SK-N-SH (cell line): ENCODE results near the gene KLF3. TPM values are rescaled to one million over a fixed set of nuclear protein-coding genes. Genes with fewer than 3 reads are reported as not detected.

ENCODE experiments used
- CTCF ChIA-PET: fragments of 300-600, 350-600 bp; formaldehyde crosslinking; extraction: SDS; loops from one replicate; lab custom pipeline; 2021; lab: Yijun Ruan, JAX
- POLR2A ChIA-PET: fragments of 350-600 bp; sonication (Branson Sonifier 250); formaldehyde crosslinking; extraction: SDS; loops from one replicate; lab custom pipeline; 2020; ENCODE audit warnings: antibody characterized with exemption, inconsistent platforms; lab: Yijun Ruan, JAX
- DNase-seq: peaks from one replicate; pipeline ENCODE4 v3.0.0; 2012
- H2AFZ ChIP-seq: fragments of 200-600 bp; sonication (generic); 2 replicates; pipeline ENCODE4 v1.8.1; 2016; ENCODE audit warnings: antibody characterized with exemption, mild to moderate bottlenecking, low read depth
- H3F3A ChIP-seq: fragments of 200-600 bp; sonication (generic); replicated peaks from 2 replicates; pipeline ENCODE3; 2016; ENCODE audit warnings: antibody characterized with exemption, mild to moderate bottlenecking; ENCODE audit not compliant: insufficient read depth
- H3K27ac ChIP-seq, 2 experiments: fragments of 200-500 bp in 1 of 2; fragments of 200-600 bp in 1 of 2; sonication (Bioruptor generic) in 1 of 2; sonication (generic), shearing (Covaris generic) in 1 of 2; 2 replicates each; pipeline versions ENCODE4 v1.5.1 to v1.6.1; 2014 to 2016; ENCODE audit warnings: low read depth in 2 of 2, inconsistent platforms in 1 of 2, low read length in 1 of 2, mild to moderate bottlenecking in 1 of 2, mixed read lengths in 1 of 2
- H3K27me3 ChIP-seq: fragments of 200-600 bp; sonication (generic), shearing (Covaris generic); 2 replicates; pipeline ENCODE4 v1.6.1; 2016; ENCODE audit warnings: mixed run types; ENCODE audit not compliant: insufficient read depth
- H3K36me3 ChIP-seq, 2 experiments: fragments of 200-500 bp in 1 of 2; fragments of 200-600 bp in 1 of 2; sonication (Bioruptor generic) in 1 of 2; sonication (generic) in 1 of 2; replicated peaks in 1 of 2; 2 replicates each; pipeline versions ENCODE3 to v1.5.1; 2014 to 2016; ENCODE audit warnings: low read length in 1 of 2, mild to moderate bottlenecking in 1 of 2; ENCODE audit not compliant: insufficient read depth in 2 of 2, control insufficient read depth in 1 of 2
- H3K4me1 ChIP-seq, 2 experiments: fragments of 200-500 bp in 1 of 2; fragments of 200-600 bp in 1 of 2; sonication (Bioruptor generic) in 1 of 2; sonication (generic), shearing (Covaris generic) in 1 of 2; 2 replicates each; pipeline versions ENCODE4 v1.5.1 to v1.6.1; 2014 to 2016; ENCODE audit warnings: low read depth in 1 of 2, low read length in 1 of 2, mixed run types in 1 of 2; ENCODE audit not compliant: insufficient read depth in 2 of 2, control insufficient read depth in 1 of 2
- H3K4me2 ChIP-seq: fragments of 200-600 bp; sonication (generic), shearing (Covaris generic); 2 replicates; pipeline ENCODE4 v1.6.1; 2017; ENCODE audit warnings: mixed run types
- H3K4me3 ChIP-seq, 2 experiments: fragments of 200-500 bp in 1 of 2; fragments of 200-600 bp in 1 of 2; sonication (Bioruptor generic) in 1 of 2; sonication (generic), shearing (Covaris generic) in 1 of 2; 2 replicates each; pipeline versions ENCODE4 v1.5.1 to v1.8.1; 2014 to 2016; ENCODE audit warnings: low read depth in 2 of 2, inconsistent platforms in 1 of 2, low read length in 1 of 2, mild to moderate bottlenecking in 1 of 2, mixed read lengths in 1 of 2, moderate library complexity in 1 of 2
- H3K79me2 ChIP-seq: fragments of 200-600 bp; sonication (generic); 2 replicates; pipeline ENCODE4 v1.8.1; 2017; ENCODE audit warnings: mild to moderate bottlenecking; ENCODE audit not compliant: insufficient read depth
- H3K9ac ChIP-seq: fragments of 200-600 bp; sonication (generic); 2 replicates; pipeline ENCODE4 v1.6.1; 2017; ENCODE audit warnings: mixed run types
- H3K9me2 ChIP-seq: fragments of 200-600 bp; sonication (generic); 2 replicates; pipeline ENCODE4 v1.6.1; 2017; ENCODE audit warnings: mixed run types
- H3K9me3 ChIP-seq: fragments of 200-600 bp; sonication (generic); 2 replicates; pipeline ENCODE4 v1.6.1; 2017; ENCODE audit warnings: mixed run types, mild to moderate bottlenecking, moderate library complexity
- H4K20me1 ChIP-seq: fragments of 200-600 bp; sonication (generic); 2 replicates; pipeline ENCODE4 v1.6.1; 2017; ENCODE audit warnings: mild to moderate bottlenecking, mixed run types; ENCODE audit not compliant: insufficient read depth
- CHD2 ChIP-seq: fragments of 150-350 bp; IDR thresholded peaks from 2 replicates; pipeline ENCODE4 v1.6.1; 2018; ENCODE audit warnings: low read length; ENCODE audit not compliant: partially characterized antibody
- EZH2phosphoT487 ChIP-seq: fragments of 200-600 bp; sonication (generic); IDR thresholded peaks from 2 replicates; pipeline ENCODE4 v1.6.1; 2017; ENCODE audit warnings: low read depth, mixed run types, mild to moderate bottlenecking, antibody characterized with exemption, moderate library complexity, borderline replicate concordance
- FOSL2 ChIP-seq: IDR thresholded peaks from 2 replicates; pipeline ENCODE4 v1.4.0; 2012; ENCODE audit warnings: low read depth, mild to moderate bottlenecking, moderate library complexity, borderline replicate concordance
- FOXJ3 ChIP-seq: sonication (generic); formaldehyde crosslinking; IDR thresholded peaks from 2 replicates; pipeline ENCODE4 v1.5.1; 2020; ENCODE audit warnings: mild to moderate bottlenecking, missing genetic modification reagents
- FOXM1 ChIP-seq: IDR thresholded peaks from 2 replicates; pipeline ENCODE4 v1.4.0; 2012; ENCODE audit warnings: low read depth, mild to moderate bottlenecking
- GABPA ChIP-seq: IDR thresholded peaks from 2 replicates; pipeline ENCODE4 v1.4.0; 2012; ENCODE audit warnings: low read depth, mild to moderate bottlenecking
- GATA2 ChIP-seq: sonication (generic); formaldehyde crosslinking; IDR thresholded peaks from 2 replicates; pipeline ENCODE4 v1.5.0; 2020; ENCODE audit warnings: mild to moderate bottlenecking, missing genetic modification reagents
- MEF2A ChIP-seq: IDR thresholded peaks from 2 replicates; pipeline ENCODE4 v1.4.0; 2012; ENCODE audit warnings: low read depth, borderline replicate concordance
- NRF1 ChIP-seq: IDR thresholded peaks from 2 replicates; pipeline ENCODE4 v1.6.1; 2012; ENCODE audit warnings: low read depth, mild to moderate bottlenecking, low read length
- POLR2AphosphoS5 ChIP-seq: IDR thresholded peaks from 2 replicates; pipeline ENCODE4 v1.6.1; 2012; ENCODE audit warnings: low read depth, low read length
- RAD21 ChIP-seq: IDR thresholded peaks from 2 replicates; pipeline ENCODE4 v1.6.1; 2012; ENCODE audit warnings: mild to moderate bottlenecking, low read length
- RCOR1 ChIP-seq: fragments of 150-350 bp; IDR thresholded peaks from 2 replicates; pipeline ENCODE4 v1.6.1; 2017; ENCODE audit warnings: antibody characterized with exemption, low read length
- REST ChIP-seq: IDR thresholded peaks from 2 replicates; pipeline ENCODE4 v1.6.1; 2012; ENCODE audit warnings: mild to moderate bottlenecking, low read depth, low read length, moderate library complexity
- RXRA ChIP-seq: IDR thresholded peaks from 2 replicates; pipeline ENCODE4 v1.4.0; 2012; ENCODE audit warnings: low read depth, mild to moderate bottlenecking, borderline replicate concordance
- SIN3A ChIP-seq: IDR thresholded peaks from 2 replicates; pipeline ENCODE4 v1.6.1; 2012; ENCODE audit warnings: low read depth, mild to moderate bottlenecking, low read length, moderate library complexity, borderline replicate concordance
- SMC3 ChIP-seq: IDR thresholded peaks from 2 replicates; pipeline ENCODE4 v1.6.1; 2012; ENCODE audit warnings: low read depth, low read length, improper control_type of control experiment
- WGBS: methylation state at CpG from one replicate; pipeline ENCODE4 v1.1.6; 2017; ENCODE audit warnings: low lambda C conversion rate; 5-methylcytosine and 5-hydroxymethylcytosine counted together
- polyA plus RNA-seq, 3 experiments: library from polyadenylated mRNA; depleted of rRNA; stranded (reverse); fragments of >200 nt; gene quantifications; 2 replicates each; pipeline ENCODE4 v1.2.3, GENCODE V29; 2012
- TF ChIP-seq, protein P1 (sequence below): IDR thresholded peaks from 2 replicates; pipeline ENCODE4 v1.4.0; 2012; ENCODE audit warnings: low read depth, borderline replicate concordance
- TF ChIP-seq, protein P2 (sequence below): IDR thresholded peaks from 2 replicates; pipeline ENCODE4 v1.4.0; 2012; ENCODE audit warnings: low read depth

KLF3 gene
- polyA plus RNA-seq, 1 of the 3 experiments (the other 2 are of a cell fraction) = 8.2 TPM

- Histone ChIP-seq H3K4me1 (peaks cover 0 to 8% of the 10 kb centered on the region in 2 experiments; a peak in 2 of 4 replicates), H2AFZ (no peak overlapping the region), H3K4me2 (no peak overlapping the region), H3K9ac (no peak overlapping the region), H3K79me2 (no peaks in the 10 kb centered on the region), H3K4me3 (no peak overlapping the region), H3F3A (peaks cover 36% of the 10 kb centered on the region), H3K9me3 (no peaks in the 10 kb centered on the region), H3K36me3 (peaks cover 66 to 72% of the 10 kb centered on the region in 2 experiments), H3K27me3 (no peaks in the 10 kb centered on the region), H4K20me1 (no peaks in the 10 kb centered on the region), H3K9me2 (no peaks in the 10 kb centered on the region), H3K27ac (no peak overlapping the region)
- 36% methylated on average over 2 of the region's 2 CpGs for WGBS
- no peak for TF ChIP-seq FOXM1
- TF ChIP-seq, protein P1, sequence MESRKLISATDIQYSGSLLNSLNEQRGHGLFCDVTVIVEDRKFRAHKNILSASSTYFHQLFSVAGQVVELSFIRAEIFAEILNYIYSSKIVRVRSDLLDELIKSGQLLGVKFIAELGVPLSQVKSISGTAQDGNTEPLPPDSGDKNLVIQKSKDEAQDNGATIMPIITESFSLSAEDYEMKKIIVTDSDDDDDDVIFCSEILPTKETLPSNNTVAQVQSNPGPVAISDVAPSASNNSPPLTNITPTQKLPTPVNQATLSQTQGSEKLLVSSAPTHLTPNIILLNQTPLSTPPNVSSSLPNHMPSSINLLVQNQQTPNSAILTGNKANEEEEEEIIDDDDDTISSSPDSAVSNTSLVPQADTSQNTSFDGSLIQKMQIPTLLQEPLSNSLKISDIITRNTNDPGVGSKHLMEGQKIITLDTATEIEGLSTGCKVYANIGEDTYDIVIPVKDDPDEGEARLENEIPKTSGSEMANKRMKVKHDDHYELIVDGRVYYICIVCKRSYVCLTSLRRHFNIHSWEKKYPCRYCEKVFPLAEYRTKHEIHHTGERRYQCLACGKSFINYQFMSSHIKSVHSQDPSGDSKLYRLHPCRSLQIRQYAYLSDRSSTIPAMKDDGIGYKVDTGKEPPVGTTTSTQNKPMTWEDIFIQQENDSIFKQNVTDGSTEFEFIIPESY = no peak
- no peak for TF ChIP-seq MEF2A
- ChIA-PET CTCF (interaction anchor here (0.6 to 1.4 kb wide), 4 partner anchors 34 to 1265 kb away, joined by 3 to 5 read pairs (median 3); partner anchors contain the start of gene TLR10), POLR2A (no interaction called here)
- DNase-seq = no peak
Measured at GRCh38 chr4:38696697-38697096, 32.7 kb downstream of the KLF3 start.

GRCh38 chr4:38698176-38698575, 34.2 kb downstream of the KLF3 start:
- Histone ChIP-seq H3K9me3 (no peaks in the 10 kb centered on the region), H3K4me2 (no peak overlapping the region), H4K20me1 (no peaks in the 10 kb centered on the region), H3K36me3 (peaks cover 56 to 62% of the 10 kb centered on the region in 2 experiments), H3K4me3 (no peak overlapping the region), H3K27ac (no peak overlapping the region; a peak in 1 of 4 replicates), H3F3A (peaks cover 36% of the 10 kb centered on the region), H3K27me3 (no peaks in the 10 kb centered on the region), H2AFZ (no peak overlapping the region), H3K4me1 (peaks cover 0 to 8% of the 10 kb centered on the region in 2 experiments; a peak in 2 of 4 replicates), H3K9ac (no peak overlapping the region), H3K79me2 (no peaks in the 10 kb centered on the region), H3K9me2 (no peaks in the 10 kb centered on the region)
- DNase-seq = no peak
- ChIA-PET POLR2A (no interaction called here), CTCF (interaction anchor here (0.9 to 3.2 kb wide), 5 partner anchors 23 to 635 kb away, joined by 3 to 11 read pairs (median 4); no protein-coding TSS in a partner anchor)
- 91% methylated on average over 1 of the region's 1 CpG for WGBS
- no peak for TF ChIP-seq SIN3A
- no peak for TF ChIP-seq GATA2 (CRISPR knock-in tag)
- TF ChIP-seq, protein P2, sequence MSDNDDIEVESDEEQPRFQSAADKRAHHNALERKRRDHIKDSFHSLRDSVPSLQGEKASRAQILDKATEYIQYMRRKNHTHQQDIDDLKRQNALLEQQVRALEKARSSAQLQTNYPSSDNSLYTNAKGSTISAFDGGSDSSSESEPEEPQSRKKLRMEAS = no peak
- TF ChIP-seq REST = no peak
- TF ChIP-seq POLR2AphosphoS5 = no peak
- no peak for TF ChIP-seq MEF2A
- TF ChIP-seq, protein P1 = no peak
- no peak for TF ChIP-seq FOXJ3 (CRISPR knock-in tag)
- no peak for TF ChIP-seq NRF1
- no peak for TF ChIP-seq SMC3
- TF ChIP-seq RAD21 = no peak
- TF ChIP-seq EZH2phosphoT487 = no peak
- TF ChIP-seq CHD2 = no peak
- TF ChIP-seq RXRA = no peak
- TF ChIP-seq FOSL2 = no peak
- TF ChIP-seq GABPA = no peak
- no peak for TF ChIP-seq RCOR1
